ENCODE measurements around the gene TPRN.
A peak's percentile ranks its signal among the peaks of the same experiment; 100 is the strongest.

Gene TPRN

DNA sequence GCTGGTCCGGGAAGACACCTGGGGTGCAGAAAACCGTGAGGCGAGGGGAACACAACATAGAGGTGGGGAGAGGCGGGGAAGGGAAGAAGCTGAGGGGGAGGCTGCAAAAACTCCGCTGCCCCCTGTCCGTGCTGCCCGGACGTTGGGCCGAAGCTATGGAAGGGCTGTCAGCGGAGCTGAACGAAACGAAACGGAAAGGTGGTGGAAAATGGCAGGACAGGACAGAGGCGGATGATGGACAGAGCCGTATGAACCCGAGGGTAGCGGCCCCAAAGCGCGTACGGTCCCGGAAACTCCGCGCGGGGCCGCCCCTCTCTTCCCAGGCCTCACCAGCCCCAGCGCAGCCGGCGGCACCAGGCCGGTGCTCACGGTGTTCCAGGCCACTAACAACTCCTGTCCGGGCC, 12.5 kb downstream of the TPRN start:
- Histone ChIP-seq H3K9ac (peak overlapping the region; percentile 37), H3K36me3 (ENCODE audit: control insufficient read depth, insufficient read depth, low read length) (no peaks in the 10 kb centered on the region), H3K4me1 (peaks cover 8% of the 10 kb centered on the region)

DNA sequence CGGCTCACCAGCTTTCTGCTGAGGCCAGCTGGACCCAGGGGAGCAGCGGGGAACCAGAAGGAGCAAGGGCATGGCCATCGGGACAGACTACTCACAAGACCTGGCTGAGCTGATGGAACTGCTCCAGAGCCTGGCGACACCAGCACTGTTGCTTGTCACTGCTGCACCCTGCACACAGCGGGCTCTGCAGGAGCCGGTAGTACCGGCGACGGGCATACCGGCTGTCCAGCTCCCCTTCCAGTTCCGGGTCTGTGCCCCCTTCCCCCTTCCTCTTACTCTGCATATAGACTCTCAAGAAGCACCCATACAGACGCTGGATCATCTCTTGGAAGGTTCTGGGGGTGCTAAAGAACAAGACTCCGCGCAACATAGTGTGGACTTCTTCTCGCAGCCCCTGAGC, 13.2 kb downstream of the TPRN start:
- Histone ChIP-seq H3K36me3 (ENCODE audit: control insufficient read depth, insufficient read depth, low read length) (no peaks in the 10 kb centered on the region), H2AFZ (no peak overlapping the region), H3K27ac (no peak overlapping the region), H3K9ac (no peak overlapping the region), H3K4me3 (ENCODE audit: low read depth, low read length) (peak overlapping the region; percentile 97), H3K27me3 (ENCODE audit: control insufficient read depth, insufficient read depth, low read length) (no peaks in the 10 kb centered on the region), H3K79me2 (peaks cover 4% of the 10 kb centered on the region), H3K9me3 (ENCODE audit: control insufficient read depth, low read length) (no peaks in the 10 kb centered on the region), H3K4me2 (ENCODE audit: low read length) (peak overlapping the region; percentile 99), H3K4me1 (peaks cover 8% of the 10 kb centered on the region)
- TF ChIP-seq CTCF (IDR thresholded peaks at IDR 0.05) = no peak

More for the DNA sequence above, 12.5 kb downstream of the TPRN start:
- Histone ChIP-seq H3K79me2 (peaks cover 4% of the 10 kb centered on the region), H3K27ac (peak overlapping the region; percentile 87), H3K4me3 (ENCODE audit: low read depth, low read length) (peak overlapping the region; percentile 97), H2AFZ (peak overlapping the region; percentile 90), H3K4me2 (ENCODE audit: low read length) (peak overlapping the region; percentile 99), H3K9me3 (ENCODE audit: control insufficient read depth, low read length) (no peaks in the 10 kb centered on the region), H3K27me3 (ENCODE audit: control insufficient read depth, insufficient read depth, low read length) (no peaks in the 10 kb centered on the region)
- no peak for TF ChIP-seq CTCF (IDR thresholded peaks at IDR 0.05)

- Histone ChIP-seq H3K4me3 (ENCODE audit: low read depth, low read length) (no peak overlapping the region), H3K36me3 (ENCODE audit: control insufficient read depth, insufficient read depth, low read length) (no peaks in the 10 kb centered on the region), H3K79me2 (peaks cover 4% of the 10 kb centered on the region), H3K27ac (no peak overlapping the region), H3K27me3 (ENCODE audit: control insufficient read depth, insufficient read depth, low read length) (no peaks in the 10 kb centered on the region), H2AFZ (no peak overlapping the region), H3K4me1 (peaks cover 8% of the 10 kb centered on the region), H3K9me3 (ENCODE audit: control insufficient read depth, low read length) (no peaks in the 10 kb centered on the region), H3K4me2 (ENCODE audit: low read length) (peak overlapping the region; percentile 99), H3K9ac (no peak overlapping the region)
- TF ChIP-seq CTCF (IDR thresholded peaks at IDR 0.05) = no peak
Measured at GRCh38 chr9:137186385-137186784, 14.2 kb downstream of the TPRN start.

DNA sequence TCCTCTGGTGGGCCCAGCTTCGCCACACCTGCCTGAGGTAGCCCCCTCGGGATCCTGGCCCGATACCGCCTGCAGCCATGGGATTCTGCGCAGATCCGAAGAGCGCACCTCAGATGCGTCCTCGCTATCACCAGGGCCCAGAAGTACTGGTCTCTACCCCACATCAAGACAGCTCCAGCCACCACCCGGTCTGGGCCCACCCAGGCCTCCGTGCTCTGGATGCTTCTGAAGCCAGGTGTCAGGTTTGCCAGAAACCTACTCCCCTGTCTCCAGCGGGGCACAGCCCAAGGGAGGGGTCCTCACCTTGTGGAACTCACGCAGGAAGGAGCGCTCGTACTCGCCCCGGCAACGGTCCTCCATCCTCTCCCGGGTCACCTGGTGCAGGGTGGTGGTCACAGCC, 14.6 kb downstream of the TPRN start:
- Histone ChIP-seq H3K79me2 (peaks cover 4% of the 10 kb centered on the region), H2AFZ (no peak overlapping the region), H3K9me3 (ENCODE audit: control insufficient read depth, low read length) (no peaks in the 10 kb centered on the region), H3K27ac (no peak overlapping the region), H3K4me2 (ENCODE audit: low read length) (no peak overlapping the region), H3K9ac (no peak overlapping the region), H3K36me3 (ENCODE audit: control insufficient read depth, insufficient read depth, low read length) (no peaks in the 10 kb centered on the region), H3K4me3 (ENCODE audit: low read depth, low read length) (no peak overlapping the region), H3K4me1 (peaks cover 8% of the 10 kb centered on the region), H3K27me3 (ENCODE audit: control insufficient read depth, insufficient read depth, low read length) (no peaks in the 10 kb centered on the region)
- no peak for TF ChIP-seq CTCF (IDR thresholded peaks at IDR 0.05)

DNA sequence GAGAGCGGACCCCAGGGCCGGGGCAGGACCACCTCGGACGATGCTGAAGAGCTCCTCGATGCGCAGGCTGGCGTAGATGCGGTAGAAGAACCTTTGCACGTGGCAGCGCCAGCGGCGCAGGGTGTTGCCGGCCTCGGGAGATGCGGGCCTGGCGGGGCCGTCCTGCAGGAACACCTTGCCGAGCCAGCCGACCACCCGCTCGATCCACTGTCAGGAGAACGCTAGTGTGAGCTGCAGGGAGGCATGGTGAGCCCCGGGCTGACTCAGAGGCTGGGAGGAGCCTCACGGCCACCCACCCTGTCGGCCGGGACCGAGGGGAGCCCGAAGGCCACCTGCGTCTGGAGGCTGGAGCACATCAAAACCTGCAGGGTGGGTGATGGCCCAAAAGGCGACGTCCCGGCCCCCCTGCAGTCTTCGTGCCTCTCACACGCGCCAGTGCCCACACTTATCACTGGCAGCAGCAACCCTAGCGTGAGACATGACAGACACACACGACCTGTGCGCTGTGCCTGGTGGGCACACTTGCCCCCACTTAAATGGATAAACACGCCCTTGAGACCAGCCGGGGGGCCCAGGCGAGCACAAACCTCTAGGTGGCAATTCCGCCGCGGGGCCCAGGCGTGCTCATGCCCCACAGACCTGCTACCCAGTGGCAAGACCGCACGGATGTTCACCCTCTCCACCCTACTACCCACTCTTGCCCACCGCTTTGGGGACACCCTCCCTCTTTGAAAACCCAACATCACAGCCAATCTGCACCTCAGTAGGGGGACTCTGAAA, 15.5 kb downstream of the TPRN start:
- TF ChIP-seq CTCF (IDR thresholded peaks at IDR 0.05) = no peak
- Histone ChIP-seq H3K9me3 (ENCODE audit: control insufficient read depth, low read length) (no peaks in the 10 kb centered on the region), H3K4me3 (ENCODE audit: low read depth, low read length) (no peak overlapping the region), H3K27me3 (ENCODE audit: control insufficient read depth, insufficient read depth, low read length) (no peaks in the 10 kb centered on the region), H3K36me3 (ENCODE audit: control insufficient read depth, insufficient read depth, low read length) (no peaks in the 10 kb centered on the region), H3K27ac (no peak overlapping the region), H3K4me1 (peaks cover 8% of the 10 kb centered on the region), H2AFZ (no peak overlapping the region), H3K79me2 (peaks cover 4% of the 10 kb centered on the region), H3K4me2 (ENCODE audit: low read length) (no peak overlapping the region), H3K9ac (no peak overlapping the region)
